Measurements from ENCODE around the gene GJB3.
A peak's percentile ranks its signal among the peaks of the same experiment; 100 is the strongest.
"Not testable (repeated sequence)": the region's sequence is repeated elsewhere in the genome, so short reads cannot be mapped to it uniquely, and the experiment has no call there.

GJB3 gene

GRCh38 chr1:34781071-34781843, at the start of gene GJB3:
Gene GJB3, plus strand, starts transcription at chr1:34781214. Its CDS starts 3,549 bp downstream, at chr1:34784763.
- DNase-seq: peak in 2 of 10 donors; percentile 79 to 81
- intact Hi-C loops (cut with DNase I): no loop called here

- DNase-seq: not testable (repeated sequence)
Observed at GRCh38 chr1:34732831-34733230, 48.2 kb upstream of the GJB3 start.

GRCh38 chr1:34736692-34737091, 44.3 kb upstream of the GJB3 start:
- intact Hi-C loops (cut with DNase I): no loop called here
- DNase-seq: no peak

More at GRCh38 chr1:34732831-34733230, 48.2 kb upstream of the GJB3 start:
- intact Hi-C loops (cut with DNase I): not testable (repeated sequence)

- intact Hi-C loops (cut with DNase I); DNase-seq: not testable (repeated sequence)
Observed at GRCh38 chr1:34737236-34737635, 43.8 kb upstream of the GJB3 start.

GRCh38 chr1:34739613-34740012, 41.4 kb upstream of the GJB3 start:
- intact Hi-C loops (cut with DNase I): loop anchor here (5.0 to 10.0 kb wide), 2 partner anchors 142 to 275 kb away; no protein-coding TSS in a partner anchor
- no peak for DNase-seq

GRCh38 chr1:34740161-34740868, 40.7 kb upstream of the GJB3 start:
- DNase-seq: no peak
- intact Hi-C loops (cut with DNase I): loop anchor here (5.0 to 10.0 kb wide), 2 partner anchors 143 to 276 kb away; no protein-coding TSS in a partner anchor

- intact Hi-C loops (cut with DNase I): loop anchor here (2.0 to 10.0 kb wide), 3 partner anchors 145 to 1110 kb away; no protein-coding TSS in a partner anchor
- peak; percentile 69 to 98 (median 86) for DNase-seq
Observed at GRCh38 chr1:34742667-34743270, 38.2 kb upstream of the GJB3 start.

- DNase-seq: peak in 1 of 10 donors; percentile 56
- intact Hi-C loops (cut with DNase I): loop anchor here (2.0 to 10.0 kb wide), 3 partner anchors 146 to 1111 kb away; no protein-coding TSS in a partner anchor
Observed at GRCh38 chr1:34743775-34744174, 37.2 kb upstream of the GJB3 start.

- intact Hi-C loops (cut with DNase I): loop anchor here (5.0 to 10.0 kb wide), 2 partner anchors 148 to 280 kb away; no protein-coding TSS in a partner anchor
Observed at GRCh38 chr1:34744851-34745250, 36.2 kb upstream of the GJB3 start.

GRCh38 chr1:34745666-34746065, 35.3 kb upstream of the GJB3 start:
- intact Hi-C loops (cut with DNase I): loop anchor here (10.0 kb wide), 1 partner anchor 281 kb away; no protein-coding TSS in a partner anchor
- DNase-seq: no peak

More at GRCh38 chr1:34744851-34745250, 36.2 kb upstream of the GJB3 start:
- DNase-seq: peak in 3 of 10 donors; percentile 38 to 82 (median 41)

GRCh38 chr1:34746101-34746500, 34.9 kb upstream of the GJB3 start:
- no peak for DNase-seq
- intact Hi-C loops (cut with DNase I): loop anchor here (10.0 kb wide), 1 partner anchor 281 kb away; no protein-coding TSS in a partner anchor

GRCh38 chr1:34746785-34747637, 34.0 kb upstream of the GJB3 start:
- DNase-seq: no peak
- intact Hi-C loops (cut with DNase I): loop anchor here (10.0 kb wide), 1 partner anchor 282 kb away; no protein-coding TSS in a partner anchor

GRCh38 chr1:34747638-34747941, 33.4 kb upstream of the GJB3 start:
- DNase-seq: no peak
- intact Hi-C loops (cut with DNase I): loop anchor here (10.0 kb wide), 1 partner anchor 283 kb away; no protein-coding TSS in a partner anchor

GRCh38 chr1:34749992-34750391, 31.0 kb upstream of the GJB3 start:
- DNase-seq: no peak
- intact Hi-C loops (cut with DNase I): loop anchor here (10.0 kb wide), 1 partner anchor 285 kb away; no protein-coding TSS in a partner anchor

- intact Hi-C loops (cut with DNase I): no loop called here
- DNase-seq: peak in 1 of 10 donors; percentile 42
Observed at GRCh38 chr1:34750610-34751009, 30.4 kb upstream of the GJB3 start.

- intact Hi-C loops (cut with DNase I): no loop called here
- DNase-seq: no peak
Observed at GRCh38 chr1:34753163-34753562, 27.9 kb upstream of the GJB3 start.

- intact Hi-C loops (cut with DNase I): no loop called here
- peak in 3 of 10 donors; percentile 25 to 86 (median 62) for DNase-seq
Observed at GRCh38 chr1:34754964-34755637, 25.9 kb upstream of the GJB3 start, which contains the start of gene GJB5. Gene GJB5, plus strand, starts transcription at chr1:34755047. Its CDS starts 2,284 bp downstream, at chr1:34757331.

GRCh38 chr1:34755961-34756360, 25.1 kb upstream of the GJB3 start:
- intact Hi-C loops (cut with DNase I): no loop called here
- peak in 2 of 10 donors; percentile 50 to 53 for DNase-seq

GRCh38 chr1:34757386-34757785, 23.6 kb upstream of the GJB3 start:
- intact Hi-C loops (cut with DNase I): no loop called here
- DNase-seq: peak in 2 of 10 donors; percentile 59 to 69

Measured in posterior cingulate gyrus (tissue), 11 donors.